ENCODE measurements around the gene CCT8L2. TPM values are rescaled to one million over a fixed set of nuclear protein-coding genes. Genes with fewer than 3 reads are reported as not detected.
"Not testable (repeated sequence)": the region's sequence is repeated elsewhere in the genome, so short reads cannot be mapped to it uniquely, and the experiment has no call there.

Gene CCT8L2
- total RNA-seq (2014; rRNA removed; shearing (Covaris generic)), result not detected in 2 replicates

DNA sequence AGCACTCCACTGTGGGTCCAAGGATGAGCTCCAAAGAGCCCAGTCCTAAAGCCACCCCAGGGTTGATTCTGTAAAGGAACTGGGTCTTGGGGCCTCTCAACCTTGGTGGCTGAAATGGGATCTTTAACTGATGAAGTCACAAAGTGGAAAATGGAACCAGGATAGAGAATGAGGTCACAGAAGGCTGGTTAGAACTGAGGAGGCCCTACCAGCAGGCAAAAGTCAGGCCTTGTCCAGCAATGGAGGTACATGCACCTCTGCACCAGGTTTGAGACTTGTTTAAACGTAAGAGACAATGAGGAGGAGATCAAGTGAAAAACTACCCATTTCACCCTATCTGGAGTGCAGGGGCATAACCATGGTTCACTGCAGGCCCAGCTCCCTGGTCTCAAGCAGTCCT is at the start of gene CCT8L2:
TSS of gene CCT8L2 (minus strand) at position 101 of the 400 bp plus-strand sequence. CDS start 260 bp downstream, outside the sequence.
- DNase-seq (ENCODE audit: low read depth), result not testable (repeated sequence)

DNA sequence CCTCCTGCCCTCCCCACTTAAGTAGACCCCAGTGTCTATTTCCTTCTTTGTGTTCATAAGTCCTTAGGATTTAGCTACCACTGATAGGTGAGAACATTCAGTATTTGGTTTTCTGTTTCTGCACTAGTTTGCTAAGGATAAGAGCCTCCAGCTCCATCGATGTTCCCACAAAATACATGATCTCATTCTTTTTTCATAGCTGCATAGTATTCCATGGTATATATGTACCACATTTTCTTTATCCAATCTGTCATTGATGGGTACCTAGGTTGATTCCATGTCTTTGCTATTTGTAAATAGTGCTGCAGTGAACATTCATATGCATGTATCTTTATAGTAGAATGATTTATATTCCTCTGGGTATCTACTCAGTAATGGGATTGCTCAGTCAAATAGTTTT is 42.8 kb upstream of the CCT8L2 start:
- DNase-seq (ENCODE audit: low read depth), result not testable (repeated sequence)

- not testable (repeated sequence) for DNase-seq (ENCODE audit: low read depth)
These were observed 41.5 kb upstream of the CCT8L2 start for GRCh38 chr22:16634092-16634491.

DNA sequence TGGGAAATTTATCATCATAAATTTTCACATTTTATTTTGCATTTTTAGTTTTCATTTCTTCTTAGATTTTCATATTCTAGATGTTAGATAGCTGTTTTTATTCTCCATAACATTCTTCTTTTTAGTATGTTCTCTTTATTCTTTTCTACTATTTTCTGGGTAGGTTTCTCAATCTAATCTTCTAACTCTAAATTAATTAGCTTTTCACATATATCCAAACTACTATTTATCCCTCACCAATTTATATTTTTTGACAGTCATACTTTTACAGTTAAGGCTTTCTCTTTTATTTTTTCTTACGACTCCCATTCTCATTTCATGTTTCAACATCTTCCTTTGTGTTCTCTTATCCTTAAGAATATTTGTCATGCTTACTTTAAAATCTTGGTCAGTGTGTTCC is 35.9 kb upstream of the CCT8L2 start:
- not testable (repeated sequence) for DNase-seq (ENCODE audit: low read depth)

DNA sequence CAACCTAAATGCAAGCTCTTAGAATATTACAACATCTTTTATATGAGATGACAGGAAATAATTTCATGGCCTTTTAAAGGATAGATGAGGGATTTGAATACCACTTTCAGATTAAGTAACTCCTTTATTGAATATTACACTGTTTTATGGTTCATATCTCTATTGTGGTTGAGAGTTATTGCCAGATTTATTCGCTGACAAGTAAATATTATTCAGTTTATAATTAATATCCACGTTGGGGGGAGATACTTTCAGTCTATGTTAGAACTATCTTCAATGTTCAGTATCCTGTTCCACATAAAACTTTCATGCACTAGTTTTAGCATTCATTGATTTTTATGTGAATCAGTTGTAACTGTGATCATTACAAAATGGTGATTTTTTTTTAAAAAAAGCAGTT is 32.4 kb upstream of the CCT8L2 start:
- DNase-seq (ENCODE audit: low read depth), result not testable (repeated sequence)

DNA sequence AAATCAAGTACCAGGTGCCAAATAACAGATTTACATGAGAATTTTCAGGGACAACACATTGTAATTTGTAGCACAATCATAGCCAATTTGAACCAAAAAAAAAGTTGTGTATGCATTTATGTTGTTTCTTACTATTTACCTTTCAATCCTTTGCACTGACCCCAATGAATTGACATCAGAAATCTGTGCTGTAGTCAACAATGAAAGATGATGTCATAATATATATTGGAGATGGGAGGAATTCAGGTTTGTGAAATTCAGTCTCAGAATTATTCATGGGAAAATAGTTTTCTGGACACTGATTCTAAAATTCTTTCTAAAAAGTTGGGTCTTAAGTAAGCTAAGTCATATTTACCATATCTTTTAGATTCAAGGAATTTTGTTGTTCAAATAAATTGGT is 31.0 kb upstream of the CCT8L2 start:
- DNase-seq (ENCODE audit: low read depth), result not testable (repeated sequence)

- DNase-seq (ENCODE audit: low read depth), result not testable (repeated sequence)
These were observed 24.9 kb upstream of the CCT8L2 start for GRCh38 chr22:16617516-16617915.

DNA sequence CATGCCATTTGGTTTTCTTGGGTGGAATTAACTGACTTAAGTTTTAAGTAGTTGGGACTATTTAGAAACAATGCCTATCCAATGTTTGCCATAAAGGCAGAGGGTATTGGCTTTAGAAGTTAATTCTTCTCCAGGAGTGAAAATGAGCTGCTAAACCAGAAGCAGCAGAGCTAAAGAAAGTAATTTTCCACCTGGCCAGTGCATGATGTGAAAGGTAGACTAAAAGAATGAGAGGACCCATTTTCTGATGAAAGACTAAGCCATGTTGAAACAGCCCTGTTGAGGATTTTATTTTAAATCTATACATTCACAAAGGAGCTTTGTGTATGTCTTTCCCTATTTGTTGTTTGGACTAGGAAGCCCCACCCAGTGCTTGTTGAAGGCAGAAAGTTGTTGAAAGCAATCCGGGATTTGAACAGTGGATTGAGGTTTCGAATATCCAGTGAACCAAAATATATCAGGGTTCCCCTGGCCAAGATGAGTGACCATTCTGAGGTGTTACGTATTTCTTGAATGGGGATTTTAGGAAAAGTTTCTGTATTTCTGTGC is 23.9 kb upstream of the CCT8L2 start:
- DNase-seq (ENCODE audit: low read depth), result not testable (repeated sequence)

GRCh38 chr22:16615606-16616245 is 23.1 kb upstream of the CCT8L2 start:
- not testable (repeated sequence) for DNase-seq (ENCODE audit: low read depth)

DNA sequence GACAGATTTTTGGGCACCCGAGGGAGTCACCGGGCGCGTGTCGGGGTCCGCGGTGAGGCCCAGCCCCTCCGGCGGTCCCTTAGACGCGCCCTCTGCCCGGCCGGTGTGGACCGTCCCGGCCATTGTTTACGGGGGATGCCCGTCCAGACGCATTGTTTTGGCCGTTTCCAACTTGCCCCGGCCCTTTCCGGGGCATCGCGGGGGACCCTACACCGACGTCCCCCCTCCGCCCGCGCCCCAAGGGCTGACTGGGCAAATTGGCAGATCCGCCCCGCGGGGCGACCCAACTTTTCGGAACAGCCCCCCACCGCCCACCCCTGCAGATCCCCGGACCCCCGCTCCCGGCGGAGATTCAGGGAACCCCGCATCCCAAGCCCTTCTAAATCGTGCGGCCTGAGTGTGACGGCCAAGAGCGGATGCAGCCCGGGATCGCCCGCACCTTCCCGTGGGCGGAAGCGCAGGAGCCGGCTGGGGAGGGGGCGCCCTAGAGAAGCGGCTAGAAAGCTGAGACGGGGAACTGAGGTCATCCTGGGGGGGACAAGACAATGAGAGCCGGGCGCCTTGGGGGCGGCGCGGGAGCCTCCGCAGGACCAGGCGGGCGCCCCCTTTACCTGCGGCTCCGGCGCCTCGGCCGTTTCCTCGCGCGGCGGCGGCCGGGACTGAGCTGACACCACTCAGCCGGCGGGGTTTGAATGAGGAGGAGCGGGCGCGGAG is 17.1 kb upstream of the CCT8L2 start:
- DNase-seq (ENCODE audit: low read depth), result no peak

DNA sequence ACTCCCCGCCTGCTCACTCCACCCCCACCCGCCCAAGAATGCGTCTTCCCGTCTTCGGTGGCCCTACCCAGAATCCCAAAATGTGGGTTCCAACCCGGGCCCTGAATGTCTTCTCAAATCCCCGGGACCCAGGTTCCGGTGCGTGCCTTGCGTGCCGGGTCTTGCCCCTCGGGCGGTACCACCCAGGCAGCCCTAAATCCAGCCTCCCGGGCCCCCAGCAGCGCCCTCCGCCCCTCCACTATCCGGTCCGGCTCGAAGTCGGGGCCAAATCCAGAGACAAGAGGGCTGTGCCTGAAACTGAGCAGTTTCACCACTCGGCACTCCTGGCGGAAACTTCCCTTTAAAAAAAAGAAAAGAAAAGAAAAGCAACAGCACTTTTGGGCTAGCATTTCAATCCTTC is 16.3 kb upstream of the CCT8L2 start:
- no peak for DNase-seq (ENCODE audit: low read depth)

DNA sequence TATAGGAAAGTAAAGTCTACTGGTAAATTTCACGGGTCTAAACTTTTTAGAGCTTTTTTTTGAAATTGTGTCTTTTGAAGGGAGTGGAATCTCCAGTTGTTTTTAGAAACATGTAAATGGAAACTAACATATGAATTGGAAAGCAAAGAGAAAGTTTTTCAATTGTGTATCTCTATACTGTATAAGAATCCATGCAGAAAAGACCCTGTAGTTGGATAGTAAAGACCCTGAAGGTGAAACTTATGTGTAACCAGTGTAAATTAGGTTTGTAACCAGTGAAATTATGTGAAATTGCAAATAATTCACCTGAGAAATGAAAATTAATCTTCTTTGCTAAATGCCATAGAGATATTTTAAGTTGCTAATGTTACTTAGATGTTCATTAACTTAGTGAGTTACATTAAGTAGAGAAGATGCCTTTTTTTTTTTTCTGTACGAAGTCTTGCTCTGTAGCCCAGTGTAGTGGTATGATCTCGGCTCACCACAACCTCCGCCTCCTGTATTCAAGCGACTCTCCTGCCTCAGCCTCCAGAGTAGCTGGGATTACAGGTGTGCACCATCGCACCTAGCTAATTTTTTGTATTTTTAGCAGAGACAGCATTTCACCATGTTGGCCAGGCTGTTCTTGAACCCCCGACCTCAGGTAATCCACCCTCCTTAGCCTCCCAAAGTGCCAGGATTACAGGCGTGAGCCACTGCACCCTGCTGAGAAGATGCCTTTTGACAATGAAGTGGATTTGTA is 11.8 kb upstream of the CCT8L2 start:
- not testable (repeated sequence) for DNase-seq (ENCODE audit: low read depth)

GRCh38 chr22:16603770-16604242 is 11.2 kb upstream of the CCT8L2 start:
- DNase-seq (ENCODE audit: low read depth), result not testable (repeated sequence)

DNA sequence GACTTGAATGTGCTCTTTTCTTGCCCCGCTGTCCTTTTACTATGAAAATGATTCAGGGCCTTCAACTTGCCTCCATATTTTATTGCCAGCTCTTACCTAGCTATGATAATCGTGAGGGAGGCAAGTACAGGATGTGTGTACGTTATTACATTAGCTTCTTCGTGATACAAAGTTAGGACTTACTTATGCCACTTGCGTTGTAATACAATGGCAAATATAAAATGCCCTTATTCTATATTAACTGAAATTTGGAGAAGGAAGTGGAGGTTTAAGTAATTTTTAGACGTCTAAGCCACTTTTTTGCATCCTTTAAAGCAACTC is 10.8 kb upstream of the CCT8L2 start:
- DNase-seq (ENCODE audit: low read depth), result no peak

- not testable (repeated sequence) for DNase-seq (ENCODE audit: low read depth)
These were observed 10.3 kb upstream of the CCT8L2 start for GRCh38 chr22:16602728-16603447.

DNA sequence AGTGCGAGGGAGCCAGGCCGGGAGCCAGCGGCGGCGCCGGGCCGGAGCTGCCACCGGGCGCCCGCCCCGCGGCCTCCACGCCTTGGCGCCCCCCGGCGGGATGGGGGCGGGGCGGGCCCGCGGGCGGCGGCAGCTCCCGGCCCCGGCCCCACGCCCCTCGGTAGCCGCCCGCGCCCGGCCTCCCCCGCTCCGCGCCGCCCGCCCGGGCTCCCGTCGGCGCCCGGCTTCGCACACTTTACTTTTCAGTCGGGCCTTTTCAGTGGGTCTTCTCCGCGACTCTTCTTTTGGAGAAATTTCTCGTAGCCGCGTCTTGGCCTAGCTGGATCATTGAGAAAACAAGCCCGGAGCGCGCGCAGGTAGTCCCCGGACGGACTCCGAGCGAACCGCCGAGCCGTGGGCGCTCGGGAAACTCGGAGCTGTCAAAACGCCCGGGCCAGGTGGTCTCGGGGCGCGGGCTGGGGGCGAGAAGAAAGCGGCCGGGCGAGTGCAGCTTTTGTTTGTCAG is 9.7 kb upstream of the CCT8L2 start:
- not testable (repeated sequence) for DNase-seq (ENCODE audit: low read depth)

DNA sequence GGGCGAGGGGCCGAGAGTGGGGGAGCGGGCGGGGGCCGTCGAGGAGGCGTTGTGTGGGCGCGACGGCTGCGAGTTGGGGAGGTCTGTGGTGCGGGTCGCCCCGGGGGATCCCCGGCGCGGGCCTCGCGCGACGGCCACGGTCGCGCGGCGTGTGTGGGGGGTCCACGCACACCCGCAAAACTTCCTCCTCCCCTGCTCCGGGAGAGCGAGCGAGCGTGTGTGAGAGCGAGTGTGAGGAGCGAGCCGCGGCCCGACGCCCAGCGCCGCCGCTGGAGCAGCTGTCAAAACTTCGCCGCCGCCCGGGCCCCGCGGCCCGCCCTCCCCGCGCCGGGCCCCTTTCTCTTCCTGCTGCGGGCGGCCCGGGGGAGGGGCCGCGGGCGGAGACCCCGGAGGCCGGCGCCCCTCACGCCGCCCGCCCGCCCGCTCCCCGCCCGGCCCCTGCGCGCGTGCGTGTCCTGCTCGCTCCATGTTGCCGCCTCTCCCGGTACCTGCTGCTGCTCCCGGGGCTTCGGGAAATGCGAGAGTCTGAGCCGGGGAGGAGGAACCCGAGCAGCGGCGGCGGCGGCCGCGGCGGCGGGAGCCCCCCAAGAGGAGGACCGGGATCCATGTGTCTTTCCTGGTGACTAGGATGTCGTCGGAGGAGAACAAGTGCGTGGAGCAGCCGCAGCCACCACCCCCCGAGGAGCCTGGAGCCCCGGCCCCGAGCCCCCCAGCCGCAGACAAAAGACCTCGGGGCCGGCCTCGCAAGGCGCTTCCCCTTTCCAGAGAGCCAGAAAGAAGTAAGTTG is 9.0 kb upstream of the CCT8L2 start:
- DNase-seq (ENCODE audit: low read depth), result no peak

- DNase-seq (ENCODE audit: low read depth), result peak; percentile 9
These were observed 8.2 kb upstream of the CCT8L2 start for GRCh38 chr22:16600644-16601436.

- DNase-seq (ENCODE audit: low read depth), result not testable (repeated sequence)
These were observed 7.0 kb upstream of the CCT8L2 start for GRCh38 chr22:16599648-16600047.

- DNase-seq (ENCODE audit: low read depth), result not testable (repeated sequence)
These were observed 2.6 kb upstream of the CCT8L2 start for GRCh38 chr22:16595251-16595650.

Data from Daoy (cell line).